Hindlimb muscle (tissue), 1 donor: ENCODE data around the gene PCBP3. TPM values are rescaled to one million over a fixed set of nuclear protein-coding genes. Genes with fewer than 3 reads are reported as not detected.
A peak's percentile ranks its signal among the peaks of the same experiment; 100 is the strongest.

Experiments
- DNase-seq: peaks from one replicate; pipeline ENCODE4 v3.0.0-alpha.2; 2013
- polyA plus RNA-seq: library from polyadenylated mRNA; unstranded; fragments of 120-200 nt; gene quantifications from one replicate; pipeline ENCODE4 v1.2.1, GENCODE V29; 2013; ENCODE audit not compliant: insufficient read length

Gene PCBP3
- polyA plus RNA-seq, 1 donor: 0.81 TPM

DNA sequence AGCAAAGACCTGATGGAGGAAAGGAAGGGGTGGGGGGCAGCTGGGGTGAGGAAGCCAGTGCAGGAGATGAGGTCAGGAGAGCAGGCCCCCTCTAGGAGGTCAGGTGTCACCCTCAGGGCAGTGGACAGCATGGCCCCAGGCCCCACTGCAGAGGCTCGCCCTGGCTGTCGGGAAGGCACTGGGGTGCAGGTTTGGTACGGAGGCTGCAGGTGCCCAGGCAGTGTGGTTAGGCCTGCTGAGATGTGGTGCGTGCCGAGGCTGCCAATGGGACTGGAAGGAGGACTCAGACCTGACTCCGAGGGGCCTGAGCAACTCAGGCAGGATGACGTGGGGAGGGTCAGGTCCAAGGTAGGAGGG lies 82.3 kb downstream of the PCBP3 start:
- DNase-seq: no peak

GRCh38 chr21:45726438-45726837 lies 82.9 kb downstream of the PCBP3 start:
- no peak for DNase-seq

DNA sequence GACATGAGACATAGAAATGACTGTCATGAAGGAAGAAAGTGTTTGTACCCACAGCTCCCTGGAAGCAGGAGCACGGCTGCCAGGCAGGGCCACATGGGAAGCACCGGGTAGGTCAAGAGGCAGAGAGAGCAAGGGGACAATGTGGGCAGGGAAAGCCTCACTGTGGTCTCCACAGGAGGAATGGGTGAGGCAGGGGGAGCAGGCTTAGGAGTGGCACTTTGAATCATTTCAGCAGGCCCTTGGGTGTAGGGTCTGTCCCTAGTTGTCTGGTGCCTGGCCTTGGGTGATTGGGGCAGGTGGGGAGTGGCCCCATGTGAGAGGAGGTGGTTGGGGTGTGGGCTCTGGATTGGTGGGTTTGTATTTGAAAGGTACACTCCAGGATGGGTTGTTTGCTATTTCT lies 83.9 kb downstream of the PCBP3 start:
- DNase-seq: no peak

DNA sequence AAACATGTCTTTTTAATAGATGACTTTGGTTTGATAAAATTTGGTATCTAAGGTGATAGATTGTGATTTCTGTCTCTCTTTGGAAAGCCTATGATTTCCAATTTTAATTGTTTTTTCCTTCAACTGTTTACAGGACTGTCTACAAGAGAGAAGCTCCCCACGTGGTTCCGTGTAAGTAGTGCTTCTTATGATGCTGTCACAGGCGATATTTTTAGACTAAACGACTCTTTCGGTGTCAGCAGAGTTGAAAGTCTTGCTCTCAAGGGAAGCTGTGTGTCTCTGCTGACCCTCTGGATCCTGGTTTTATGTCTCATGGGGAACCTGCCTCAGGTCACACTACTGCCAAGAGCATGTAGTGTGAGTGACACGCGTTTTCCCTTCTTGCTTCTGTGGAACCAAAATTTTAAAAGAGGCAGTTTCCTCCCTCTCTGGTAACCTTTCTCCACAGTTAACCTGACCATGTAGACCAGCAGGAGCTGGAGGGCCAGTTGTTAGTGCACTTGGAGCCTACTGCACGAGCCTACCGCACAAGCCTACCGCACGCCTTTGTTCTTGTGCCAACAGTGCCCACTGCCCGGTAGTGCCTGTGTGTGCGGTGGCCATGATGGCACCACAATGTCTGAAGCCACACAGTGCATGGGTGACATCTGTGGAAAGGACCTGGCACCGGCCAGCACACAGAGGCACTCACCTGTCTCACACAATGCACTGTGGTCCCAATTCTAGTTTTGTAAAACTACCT lies 91.9 kb downstream of the PCBP3 start:
- DNase-seq: no peak

GRCh38 chr21:45736042-45736689 lies 92.6 kb downstream of the PCBP3 start:
- DNase-seq: no peak

- DNase-seq: no peak
Measured at GRCh38 chr21:45736690-45737484, 93.4 kb downstream of the PCBP3 start.

DNA sequence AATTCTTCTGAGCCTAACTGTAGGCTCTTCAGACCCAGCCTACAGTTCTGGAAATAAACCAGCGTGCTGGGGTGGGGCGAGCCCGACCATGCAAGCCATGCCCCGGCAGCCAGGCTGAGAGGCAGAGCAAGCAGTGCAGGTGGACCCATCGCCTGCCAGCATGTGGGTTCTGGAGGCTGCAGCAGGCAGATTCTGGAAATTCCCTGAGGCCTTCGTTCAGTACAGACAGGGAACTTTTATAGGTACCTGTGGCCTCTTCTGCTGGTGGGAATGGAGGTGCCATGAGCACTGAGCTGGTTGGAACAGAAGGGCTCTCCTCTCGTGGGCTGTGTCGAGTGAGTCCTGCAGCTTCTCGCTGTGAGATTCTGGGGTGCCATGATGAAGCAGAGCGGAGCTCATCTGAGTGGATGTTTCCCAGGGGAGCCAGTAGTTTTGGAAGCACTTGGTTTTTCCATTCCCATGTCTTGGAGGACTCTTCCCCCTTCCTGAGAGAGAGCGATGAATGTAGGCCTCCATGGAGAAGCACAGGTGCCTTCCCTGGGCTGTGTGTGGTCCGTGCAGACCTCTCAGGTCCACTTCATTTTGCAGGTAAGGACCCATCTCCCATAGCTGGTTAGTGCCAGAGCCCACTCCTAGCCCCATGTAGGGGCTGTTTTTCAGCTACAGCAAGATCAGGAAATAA lies 94.1 kb downstream of the PCBP3 start:
- no peak for DNase-seq

DNA sequence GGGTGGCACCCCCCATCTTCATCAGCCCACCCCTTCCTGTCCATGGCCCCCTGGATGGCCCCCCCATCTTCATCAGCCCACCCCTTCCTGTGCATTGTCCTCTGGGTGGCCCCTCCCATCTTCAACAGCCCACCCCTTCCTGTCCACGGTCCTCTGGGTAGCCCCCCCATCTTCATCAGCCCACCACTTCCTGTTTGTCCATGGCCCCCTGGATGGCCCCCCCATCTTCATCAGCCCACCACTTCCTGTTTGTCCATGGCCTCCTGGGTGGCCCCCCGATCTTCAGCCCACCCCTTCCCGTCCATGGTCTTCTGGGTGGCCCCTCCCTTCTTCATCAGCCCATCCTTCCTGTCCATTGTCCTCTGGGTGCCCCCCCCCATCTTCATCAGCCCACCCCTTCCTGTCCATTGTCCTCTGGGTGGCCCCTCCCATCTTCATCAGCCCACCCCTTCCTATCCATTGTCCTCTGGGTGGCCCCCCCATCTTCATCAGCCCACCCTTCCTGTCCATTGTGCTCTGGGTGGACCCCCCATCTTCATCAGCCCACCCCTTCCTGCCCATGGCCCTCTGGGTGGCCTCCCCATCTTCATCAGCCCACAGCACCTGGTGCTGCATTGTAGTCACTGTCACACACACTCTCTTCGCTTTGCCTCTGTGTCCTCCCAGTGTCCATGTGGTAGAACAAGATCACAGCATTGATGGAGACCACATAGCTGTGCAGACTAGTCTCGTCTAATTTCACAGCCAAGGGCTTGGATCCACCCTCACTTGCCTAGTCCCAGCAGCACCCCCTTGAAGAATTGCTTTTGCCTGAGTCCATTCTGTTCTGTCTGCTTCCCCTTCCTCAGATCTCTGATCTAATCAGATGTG lies 95.9 kb downstream of the PCBP3 start:
- DNase-seq: no peak

GRCh38 chr21:45740088-45740440 lies 96.5 kb downstream of the PCBP3 start:
- no peak for DNase-seq

DNA sequence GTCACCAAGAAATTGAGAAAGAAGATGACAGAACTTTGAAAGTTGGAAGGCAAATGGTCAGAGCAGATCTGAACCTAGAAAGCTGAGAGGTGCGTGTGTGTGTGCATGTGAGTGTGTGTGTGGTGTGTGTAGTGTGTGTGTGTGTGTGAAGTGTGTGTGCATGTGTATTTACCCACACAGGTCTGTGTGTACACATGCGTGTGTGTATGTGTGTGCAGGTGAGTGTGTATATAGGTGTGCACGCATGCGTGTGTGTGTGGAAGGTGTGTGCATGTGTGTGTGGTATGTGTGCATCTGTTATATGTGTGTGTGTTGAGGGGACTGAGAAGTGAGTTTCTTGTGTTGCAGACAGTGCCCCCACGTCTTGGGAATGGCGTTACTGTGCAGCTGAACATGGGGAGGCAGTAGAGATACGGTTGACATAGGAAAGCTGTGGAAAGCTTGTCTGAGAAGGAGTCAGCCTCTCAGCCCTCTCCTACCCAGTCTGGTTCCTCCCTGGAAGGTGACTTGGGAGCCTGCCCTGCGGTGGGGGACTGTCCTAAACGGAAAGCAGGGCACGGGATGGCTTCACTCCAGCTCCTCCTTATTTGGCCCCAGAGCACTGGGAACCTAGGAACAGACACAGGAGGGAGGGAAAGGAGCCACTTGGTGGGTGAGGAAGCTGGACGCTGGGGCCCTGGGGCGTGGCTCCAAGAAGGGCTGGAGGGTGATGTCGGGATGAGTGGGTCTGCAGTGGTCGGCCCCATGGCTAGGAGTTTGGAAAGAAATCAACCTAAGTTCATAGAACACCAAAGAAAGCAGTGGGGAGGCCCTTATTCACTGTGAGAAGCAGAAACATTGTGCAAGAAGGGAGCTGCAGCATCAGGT lies 97.2 kb downstream of the PCBP3 start:
- DNase-seq: no peak

DNA sequence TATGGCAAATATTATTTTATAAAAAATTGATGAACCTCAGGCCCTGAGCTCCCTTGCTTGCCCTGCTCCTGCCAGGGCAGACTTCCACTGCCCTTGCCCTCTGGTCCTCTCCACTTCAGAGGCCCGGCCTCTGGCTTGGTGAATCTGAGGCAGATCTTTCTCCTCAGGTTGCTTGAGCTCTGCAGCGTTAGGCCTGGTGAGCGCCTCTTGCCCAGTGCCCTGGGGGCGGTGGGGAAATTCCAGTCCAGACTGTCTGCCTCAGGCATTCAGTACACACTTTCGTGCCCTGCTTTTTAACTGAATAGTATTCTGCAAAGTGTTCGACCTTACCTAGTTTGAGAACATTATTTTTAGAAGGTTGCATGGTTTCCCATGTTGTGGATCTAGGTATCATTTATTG lies 98.2 kb downstream of the PCBP3 start:
- DNase-seq: no peak

DNA sequence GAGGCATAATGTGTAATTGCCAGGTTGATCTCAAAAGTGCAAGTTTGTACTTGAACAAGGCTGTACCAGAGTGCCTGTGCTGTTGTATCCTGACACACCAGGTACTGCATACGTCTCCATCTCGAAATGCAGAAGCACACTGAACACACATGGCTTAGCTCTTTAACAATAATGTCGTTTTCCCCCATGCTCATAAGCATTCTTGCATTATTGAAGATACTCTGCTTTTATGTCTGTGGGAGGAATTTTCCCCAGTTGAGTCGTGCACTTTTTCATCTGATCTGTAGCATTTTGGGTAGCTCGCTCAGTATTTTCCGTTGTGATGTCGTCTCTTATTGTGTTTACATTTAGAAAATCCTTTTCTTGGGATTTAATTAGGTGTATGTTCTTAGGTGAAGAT lies 98.7 kb downstream of the PCBP3 start:
- no peak for DNase-seq

GRCh38 chr21:45745256-45745655 lies 101.7 kb downstream of the PCBP3 start:
- DNase-seq: no peak

DNA sequence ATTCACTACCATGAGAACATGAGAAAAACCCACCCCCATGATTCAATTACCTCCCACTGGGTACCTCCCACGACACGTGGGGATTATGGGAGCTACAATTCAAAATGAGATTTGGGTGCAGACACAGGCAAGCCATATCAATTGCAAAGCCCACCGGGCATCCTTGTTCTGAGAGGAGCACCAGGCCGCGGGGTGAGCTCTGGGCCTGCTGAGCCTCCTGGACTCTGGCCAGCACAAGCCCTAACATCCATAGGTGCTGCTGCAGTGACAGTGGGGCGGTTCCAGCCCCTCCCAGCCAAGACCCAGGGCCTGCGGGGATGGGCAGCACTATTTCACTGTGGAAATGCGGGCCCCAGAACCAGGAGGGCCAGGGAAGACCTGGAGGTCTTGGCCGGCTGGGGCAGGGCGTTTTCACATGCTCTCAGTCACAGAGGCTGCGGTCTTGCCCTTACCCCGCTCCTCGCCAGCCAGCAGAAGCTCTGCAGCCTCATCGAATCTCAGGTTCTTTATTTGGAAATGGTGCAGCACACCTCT lies 103.8 kb downstream of the PCBP3 start:
- no peak for DNase-seq

GRCh38 chr21:45747802-45748445 lies 104.4 kb downstream of the PCBP3 start:
- DNase-seq: peak; percentile 20

DNA sequence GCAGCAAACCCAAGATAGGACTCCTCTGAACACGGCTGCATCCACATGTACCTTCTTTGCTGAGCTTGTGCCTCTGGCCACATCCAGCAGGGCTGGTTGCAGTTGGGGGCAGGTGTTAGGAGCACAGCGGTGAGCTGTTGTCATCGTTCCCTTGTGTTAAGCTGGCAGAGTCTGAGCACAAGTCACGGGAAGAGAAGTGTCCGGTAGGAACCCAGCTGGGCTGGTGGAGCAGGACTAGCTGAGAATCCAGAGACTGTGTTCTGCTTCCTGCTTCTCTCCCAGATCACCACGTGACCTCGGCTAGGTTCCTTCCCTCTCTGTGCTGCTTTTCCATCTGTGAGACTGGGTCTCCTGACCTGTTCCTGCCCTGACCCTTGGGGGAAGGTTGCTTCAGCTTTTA lies 105.1 kb downstream of the PCBP3 start:
- no peak for DNase-seq

GRCh38 chr21:45749974-45750373 lies 106.4 kb downstream of the PCBP3 start:
- DNase-seq: no peak

DNA sequence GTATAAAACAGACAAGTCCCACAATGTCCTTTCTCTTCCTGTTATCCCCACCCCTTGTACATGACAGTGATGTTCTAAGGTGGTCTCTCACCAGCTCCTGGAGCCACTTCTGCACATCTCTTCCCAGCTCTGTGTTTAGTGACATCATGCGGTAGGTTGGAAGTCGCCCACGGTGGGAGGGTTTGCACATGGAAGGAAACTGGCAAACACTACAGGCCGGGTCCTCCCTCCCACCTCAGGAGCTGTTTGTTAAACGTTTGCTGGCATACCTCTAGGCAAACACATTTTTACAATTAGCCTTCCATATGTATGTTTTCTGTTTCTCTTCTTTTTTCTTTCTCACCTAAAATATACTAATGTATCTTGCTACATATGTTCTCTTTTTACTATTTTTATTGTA lies 107.4 kb downstream of the PCBP3 start:
- DNase-seq: no peak

GRCh38 chr21:45753445-45753844 lies 109.9 kb downstream of the PCBP3 start:
- DNase-seq: no peak

DNA sequence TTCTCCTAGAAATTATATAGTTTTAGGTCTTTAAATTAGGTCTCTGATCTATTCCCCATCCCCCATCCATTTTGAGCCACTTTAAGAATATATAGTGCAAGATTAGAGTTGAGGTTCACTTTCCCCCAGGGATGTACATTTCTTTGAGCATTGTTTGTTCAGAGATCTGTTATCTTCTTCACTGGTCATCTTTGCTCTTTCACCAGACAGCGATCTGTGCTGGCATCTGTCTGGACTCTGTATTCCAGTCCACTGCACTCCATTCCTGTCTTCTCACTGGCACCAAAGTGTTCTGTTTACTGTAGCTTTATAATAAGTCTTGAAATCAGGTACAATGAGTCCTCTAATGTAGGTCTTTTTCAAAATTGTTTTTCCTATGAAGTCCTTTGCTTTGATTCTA lies 112.5 kb downstream of the PCBP3 start:
- DNase-seq: no peak
